GM04503 (cell line): ENCODE measurements around the gene HSPB9.
"Not testable (repeated sequence)": the region's sequence is repeated elsewhere in the genome, so short reads cannot be mapped to it uniquely, and the experiment has no call there.

Experiments
- DNase-seq: peaks from one replicate; pipeline ENCODE4 v3.0.0-alpha.2; 2012; ENCODE audit warnings: low read depth

Gene HSPB9

DNA sequence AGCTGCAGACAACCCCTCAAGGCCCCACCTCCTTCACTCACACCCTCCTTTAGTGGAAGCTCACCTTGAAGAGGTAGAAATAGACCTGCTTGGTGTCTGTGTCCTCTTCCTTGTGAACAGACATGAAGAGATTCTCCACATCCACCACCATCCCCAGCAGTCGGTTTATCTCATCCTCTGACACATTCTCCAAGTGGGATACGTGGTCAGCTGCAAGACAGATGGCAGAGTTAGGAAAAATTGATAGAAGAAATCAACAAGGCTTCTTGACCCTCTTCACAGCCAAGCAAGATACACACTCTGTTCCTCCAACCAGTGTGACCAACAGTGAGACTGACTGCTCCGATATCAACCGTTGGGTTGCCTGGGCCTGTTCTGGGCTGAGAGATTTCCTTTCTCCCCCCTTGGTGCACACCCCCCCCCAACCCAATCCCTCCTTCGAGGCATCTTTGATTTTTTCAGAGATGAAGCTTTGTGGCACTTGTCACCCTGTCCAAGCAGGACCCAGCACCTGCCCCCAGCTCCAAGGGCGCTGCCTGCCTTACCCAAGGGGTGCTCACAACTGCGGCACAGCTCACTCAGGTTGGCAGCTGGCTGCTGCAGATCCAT, 2.3 kb upstream of the HSPB9 start:
- no peak for DNase-seq

DNA sequence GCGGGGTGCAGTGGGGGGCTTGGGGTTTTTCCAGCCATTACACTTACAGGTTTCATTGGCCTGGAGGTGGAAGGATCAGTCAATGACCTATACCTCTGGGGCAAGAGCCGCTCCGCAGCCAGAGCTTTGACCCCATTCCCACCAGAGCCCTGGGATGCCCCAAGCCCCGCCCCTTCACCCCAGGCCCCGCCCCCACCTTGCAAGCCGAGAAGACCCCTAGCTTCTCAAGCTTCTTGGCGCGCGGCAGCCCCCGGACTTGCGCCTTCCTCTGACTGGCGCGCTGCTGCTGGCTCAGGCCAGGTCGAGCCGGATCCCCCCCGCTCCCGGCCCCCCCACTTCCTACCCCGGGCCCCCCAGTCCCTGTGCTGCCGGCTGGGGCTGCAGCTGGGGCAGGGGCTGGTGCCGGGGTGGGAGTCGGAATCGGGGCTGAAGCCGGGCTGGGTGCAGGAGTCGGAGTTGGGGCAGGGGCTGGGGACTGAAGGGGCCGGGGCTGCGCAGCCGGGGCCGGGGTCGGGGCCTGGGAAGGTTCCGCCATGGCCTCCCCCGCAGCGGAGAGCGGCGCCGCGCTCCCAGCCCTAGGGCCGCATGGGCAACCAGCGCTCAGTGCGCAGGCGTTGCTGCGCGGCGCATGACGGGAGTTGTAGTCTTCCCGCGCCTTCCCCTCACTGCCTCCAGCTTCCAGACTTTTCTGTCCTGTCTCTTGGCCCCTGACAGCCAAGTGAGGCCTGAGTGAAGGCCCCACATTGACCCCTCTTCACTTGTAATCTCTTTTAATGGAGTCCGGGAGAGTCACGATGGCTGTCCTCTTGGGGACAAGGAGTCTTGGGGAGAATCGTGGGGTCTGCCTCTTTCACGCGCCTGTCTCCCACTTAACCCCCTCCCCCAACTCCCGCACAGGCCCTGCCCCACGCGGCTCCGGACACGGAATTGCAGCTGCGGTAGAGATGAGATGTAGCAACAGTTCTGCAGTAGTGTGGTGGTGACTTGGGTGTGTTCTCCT, 1.5 kb upstream of the HSPB9 start, which contains the start of gene KAT2A:
Gene KAT2A (minus strand): TSS at position 598 of the 1,000 bp plus-strand sequence. CDS start 63 bp downstream, at position 535.
- no peak for DNase-seq

GRCh38 chr17:42124256-42124655, 1.7 kb downstream of the HSPB9 start:
- DNase-seq = no peak

GRCh38 chr17:42125565-42125964, 3.0 kb downstream of the HSPB9 start:
- DNase-seq = no peak

DNA sequence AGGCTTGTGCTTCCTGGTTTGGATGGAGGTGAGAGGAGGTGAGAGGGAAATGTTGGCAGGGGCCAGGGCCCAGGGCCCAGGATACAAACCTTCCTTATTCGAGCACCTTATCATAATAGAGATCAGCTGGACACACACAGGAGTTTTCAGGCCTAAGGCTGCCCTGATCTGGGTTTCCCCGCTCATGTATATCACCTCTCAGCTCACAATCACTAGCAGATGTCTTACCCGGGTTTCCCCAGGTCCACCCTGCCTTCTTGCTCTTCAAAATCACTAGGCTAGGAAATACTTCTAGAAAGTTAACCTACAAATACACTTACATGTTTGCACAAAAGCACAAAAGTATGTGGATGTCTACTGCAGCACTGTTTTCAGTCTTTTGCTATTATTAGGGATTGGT, 4.2 kb downstream of the HSPB9 start:
- DNase-seq = no peak

- no peak for DNase-seq
Observed at GRCh38 chr17:42127414-42127813, 4.8 kb downstream of the HSPB9 start.

DNA sequence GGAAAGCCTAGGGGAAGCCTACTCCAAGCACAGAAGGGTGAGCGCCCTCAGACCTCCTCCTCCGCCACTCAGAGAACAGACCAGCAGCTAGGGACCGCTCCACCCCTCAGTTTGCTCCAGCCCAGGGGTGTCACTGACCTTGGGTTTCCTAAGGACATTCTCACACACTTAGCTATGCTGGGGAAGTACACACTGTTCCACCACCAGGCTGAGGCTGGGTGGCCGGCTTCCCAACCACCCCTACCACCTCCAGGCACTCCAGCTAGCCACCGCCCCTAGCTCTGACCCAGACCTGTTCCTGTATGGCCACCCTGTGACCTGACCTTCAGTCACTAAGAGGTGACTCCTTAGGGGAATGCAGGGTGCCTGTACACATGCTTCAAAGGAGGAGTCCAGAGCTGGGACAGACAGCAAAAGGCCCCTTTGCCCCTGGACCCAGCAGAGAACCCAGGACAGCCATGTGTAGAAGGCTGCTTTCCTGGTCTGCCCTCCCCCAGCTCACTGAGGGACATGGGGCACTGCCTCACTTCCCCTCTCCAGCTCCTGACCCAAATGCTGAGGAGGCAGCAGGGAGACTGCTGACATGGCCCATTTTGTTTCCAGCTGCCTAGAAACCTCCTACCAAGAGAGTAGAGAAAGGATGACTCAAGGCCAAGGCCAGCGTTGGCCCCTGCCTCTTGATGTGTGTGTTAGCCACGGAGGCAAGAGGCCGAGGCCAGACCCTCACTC, 6.7 kb downstream of the HSPB9 start:
- no peak for DNase-seq

- DNase-seq = no peak
Observed at GRCh38 chr17:42130310-42130936, 7.8 kb downstream of the HSPB9 start.

GRCh38 chr17:42131232-42131631, 8.6 kb downstream of the HSPB9 start:
- no peak for DNase-seq

DNA sequence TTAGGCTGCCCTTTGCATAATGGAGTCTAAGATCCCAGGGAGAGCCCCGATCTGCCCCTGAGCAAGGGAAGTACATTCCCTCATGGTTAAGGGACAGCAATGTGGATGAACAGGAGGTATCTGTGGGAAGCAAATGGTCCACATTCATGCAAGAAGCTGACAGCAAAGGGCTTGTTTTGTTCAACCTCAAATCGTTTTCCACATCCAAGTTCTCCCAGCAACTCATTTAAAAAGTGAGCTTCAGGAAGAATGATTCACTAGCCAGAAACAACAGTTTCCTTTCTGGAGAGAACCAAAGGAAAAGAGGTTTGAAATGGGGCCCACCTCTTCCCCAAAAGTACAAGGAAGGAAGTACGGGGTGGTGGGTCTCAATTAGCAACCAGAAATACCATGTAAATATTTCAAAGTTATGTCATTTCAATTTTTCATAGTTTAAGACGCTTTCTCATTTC, 9.4 kb downstream of the HSPB9 start:
- no peak for DNase-seq

DNA sequence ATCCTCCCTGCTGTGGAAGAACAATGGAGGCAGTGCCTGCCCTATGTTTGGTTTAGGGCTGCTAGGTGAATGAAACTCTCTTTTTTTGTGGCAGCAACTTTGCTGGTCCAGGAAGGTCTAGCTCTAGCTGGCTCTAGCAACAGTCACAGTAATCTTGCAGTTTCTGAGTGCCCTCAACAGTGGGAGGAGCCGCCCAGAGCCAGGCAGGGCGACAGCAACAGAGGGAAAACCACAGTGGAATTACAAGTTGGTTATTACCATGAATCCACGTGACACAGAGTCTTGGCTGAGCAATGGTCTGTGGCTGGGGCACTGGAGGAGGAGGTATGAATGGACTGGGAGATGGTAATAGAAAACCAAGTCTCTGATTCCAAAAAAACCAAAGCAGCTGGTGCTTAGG, 10.3 kb downstream of the HSPB9 start:
- peak; percentile 77 for DNase-seq

DNA sequence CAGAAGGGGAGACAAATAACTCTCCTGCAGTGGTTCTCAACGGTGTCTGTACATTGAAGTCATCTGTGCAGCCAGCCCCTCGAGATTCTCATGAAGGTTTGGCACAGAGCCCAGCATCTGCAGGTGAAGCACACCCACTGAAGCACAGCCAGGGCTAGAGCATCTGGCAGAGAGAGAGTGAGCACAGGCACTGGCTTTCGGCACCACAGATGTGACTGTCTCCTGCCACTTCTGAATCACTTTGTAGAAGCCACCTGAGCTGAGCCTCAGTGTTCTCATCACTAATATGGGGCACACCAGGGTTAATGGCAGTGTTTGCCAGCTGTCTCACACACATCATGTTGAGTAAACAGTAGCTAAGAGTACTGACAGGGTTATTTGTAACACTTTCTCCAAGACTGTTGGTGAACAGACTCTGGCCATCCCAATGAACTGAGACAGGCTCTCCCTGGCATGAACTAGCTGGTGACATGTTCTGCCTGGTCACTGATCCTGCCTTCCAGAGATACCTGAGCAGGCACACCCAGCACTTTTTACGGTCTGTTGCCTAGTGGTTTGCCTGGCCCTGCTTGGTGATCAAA, 10.9 kb downstream of the HSPB9 start:
- no peak for DNase-seq

GRCh38 chr17:42135151-42135550, 12.5 kb downstream of the HSPB9 start:
- DNase-seq = no peak

DNA sequence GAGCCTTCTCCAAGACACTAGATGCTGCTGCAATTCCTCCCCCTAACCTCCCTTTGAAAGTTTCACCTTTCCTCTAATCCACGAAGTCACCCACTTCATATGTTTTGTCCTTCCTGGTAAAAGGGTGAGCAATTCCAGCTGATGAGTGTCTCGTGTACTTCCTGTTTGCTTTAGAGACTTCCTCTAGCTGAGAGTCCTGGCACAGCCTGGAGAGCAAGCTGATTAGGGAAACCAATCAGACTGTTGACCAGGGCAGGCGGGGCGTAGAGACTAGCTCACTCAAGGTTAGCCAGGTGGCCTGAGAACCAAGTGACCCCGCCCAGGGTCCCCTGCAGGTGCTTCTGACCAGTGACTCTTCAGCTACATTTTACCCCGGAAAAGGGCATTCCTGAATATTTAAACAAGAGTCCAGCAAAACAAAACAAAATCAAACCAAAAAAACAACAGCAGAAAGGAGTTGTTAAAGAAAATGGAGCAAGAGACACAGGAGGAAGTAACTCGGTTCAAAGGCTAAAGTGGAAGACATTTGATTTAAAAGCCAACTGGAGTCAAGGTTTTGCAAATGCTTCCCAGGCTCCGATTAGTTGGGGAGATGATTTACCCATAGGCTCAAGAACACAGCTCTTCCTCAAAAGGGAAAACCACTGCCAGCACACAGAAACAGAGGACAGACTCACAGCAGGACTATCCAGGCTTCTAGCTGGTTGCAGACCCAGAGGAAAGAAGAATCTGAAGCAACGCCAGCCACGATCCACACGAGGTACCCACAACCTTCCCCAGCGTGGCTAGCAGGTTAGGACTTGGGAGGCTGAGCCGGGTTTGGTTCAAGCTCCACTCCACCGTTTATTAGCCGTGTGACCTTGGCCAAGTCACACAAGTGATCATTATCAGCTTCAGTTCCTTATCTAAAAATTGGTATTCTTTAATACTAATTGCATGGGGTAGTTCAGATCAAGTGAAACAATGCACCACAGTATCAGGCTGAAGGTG, 13.4 kb downstream of the HSPB9 start:
- DNase-seq = no peak

GRCh38 chr17:42136654-42137051, 14.0 kb downstream of the HSPB9 start:
- no peak for DNase-seq

DNA sequence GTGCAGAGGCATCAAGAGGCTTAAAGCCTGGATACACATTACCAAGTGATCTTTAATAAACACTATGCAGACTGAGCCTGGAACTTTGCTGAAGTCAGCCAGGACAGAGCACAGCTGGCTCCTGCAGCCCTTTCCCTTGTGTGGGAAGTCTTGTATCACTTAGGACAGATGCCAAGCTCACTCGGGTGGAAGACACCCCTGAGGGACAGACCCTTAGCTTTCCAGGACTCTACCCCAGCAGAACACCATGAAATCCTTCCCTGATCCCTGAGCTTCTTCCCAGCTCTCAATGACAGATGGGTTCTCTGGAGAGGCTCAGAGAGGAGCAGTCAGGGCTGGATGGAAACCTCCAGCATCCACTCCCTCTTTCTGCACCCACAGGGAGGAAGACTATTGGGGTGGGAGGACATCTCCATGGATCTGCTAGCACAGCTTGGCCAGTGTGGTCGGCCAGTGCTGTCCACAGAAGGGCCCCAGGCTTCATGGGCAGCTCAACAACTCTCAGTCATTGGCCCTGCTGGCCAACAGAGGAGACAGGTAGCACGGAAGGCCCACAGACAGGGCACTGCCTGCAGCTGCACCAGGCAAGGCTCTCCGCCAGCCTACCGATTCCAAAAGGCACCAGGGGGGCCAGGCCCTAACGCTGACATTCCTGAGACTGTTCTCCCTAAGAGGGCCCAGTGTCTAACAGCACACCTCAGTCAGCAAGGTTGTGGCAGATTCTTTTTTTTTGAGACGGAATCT, 16.3 kb downstream of the HSPB9 start:
- DNase-seq = no peak

DNA sequence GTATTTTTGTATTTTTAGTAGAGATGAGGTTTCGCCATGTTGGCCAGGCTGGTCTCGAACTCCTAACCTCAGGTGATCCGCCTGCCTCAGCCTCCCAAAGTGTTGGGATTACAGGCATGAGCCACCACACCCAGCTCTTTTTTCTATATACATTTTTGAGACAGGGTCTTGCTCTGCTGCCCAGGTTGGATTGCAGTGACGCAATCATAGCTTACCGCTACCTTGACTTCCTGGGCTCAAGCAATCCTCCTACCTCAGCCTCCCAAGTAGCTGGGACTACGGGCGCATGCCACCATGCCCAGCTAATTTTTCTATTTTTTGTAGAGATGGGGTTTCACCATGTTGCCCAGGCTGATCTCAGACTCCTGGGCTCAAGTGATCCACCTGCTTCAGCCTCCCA, 18.1 kb downstream of the HSPB9 start:
- not testable (repeated sequence) for DNase-seq

DNA sequence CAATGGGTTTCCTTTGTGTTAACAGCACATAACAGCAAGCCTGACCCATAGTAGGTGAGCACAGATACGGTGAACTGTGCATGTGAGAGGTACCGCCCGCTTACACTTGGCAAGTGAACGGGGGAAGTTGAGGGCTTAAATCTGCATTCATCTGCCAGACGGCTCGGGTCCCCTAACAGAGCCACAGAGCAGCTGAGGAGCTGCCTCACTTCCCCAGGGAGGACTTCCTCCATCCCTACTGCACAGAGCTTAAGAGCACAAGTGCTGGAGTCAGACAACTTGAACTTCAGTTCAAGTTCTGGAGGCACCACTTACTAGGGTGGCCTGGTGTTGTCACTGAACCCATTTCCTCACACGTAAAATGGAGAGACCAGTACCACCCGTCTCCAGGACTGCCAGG, 18.8 kb downstream of the HSPB9 start:
- DNase-seq = no peak

GRCh38 chr17:42142371-42142896, 19.8 kb downstream of the HSPB9 start:
- DNase-seq = peak; percentile 88
